ENCODE results near the gene TAS2R60.
"Not testable (repeated sequence)": the region's sequence is repeated elsewhere in the genome, so short reads cannot be mapped to it uniquely, and the experiment has no call there.

The TAS2R60 gene

DNA sequence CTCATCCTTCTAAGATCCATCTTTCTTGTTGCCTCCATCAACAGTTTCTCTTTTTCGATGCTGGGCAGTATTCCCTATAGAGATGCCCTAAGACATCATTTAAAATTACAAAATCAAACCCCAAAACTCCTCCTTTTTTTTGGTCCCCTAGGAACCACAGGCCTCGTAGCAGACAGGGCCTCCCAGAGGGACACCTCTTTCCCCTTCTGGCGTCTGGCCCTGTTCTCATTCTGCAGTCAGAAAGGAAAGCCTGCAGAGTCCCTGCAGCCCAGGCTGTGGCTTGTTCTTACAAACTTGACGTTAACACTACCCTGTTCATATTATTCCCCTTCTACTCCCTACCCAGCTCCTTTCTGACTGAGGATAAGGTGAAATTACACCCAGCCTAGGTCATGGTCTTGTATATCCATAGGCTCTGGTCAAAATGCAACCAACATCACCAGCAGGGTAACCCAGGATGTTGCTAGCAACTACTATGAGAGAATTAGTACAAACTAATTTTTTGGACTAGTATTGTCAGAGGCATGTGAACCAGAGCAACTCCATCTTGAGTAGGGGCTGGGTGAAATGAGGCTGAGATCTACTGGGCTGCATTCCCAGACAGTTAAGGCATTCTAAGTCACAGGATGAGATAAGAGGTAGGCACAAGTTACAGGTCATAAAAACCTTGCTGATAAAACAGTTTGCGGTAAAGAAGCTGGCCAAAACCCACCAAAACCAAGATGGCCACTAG lies 31.1 kb upstream of the TAS2R60 start:
- no peak for DNase-seq

DNA sequence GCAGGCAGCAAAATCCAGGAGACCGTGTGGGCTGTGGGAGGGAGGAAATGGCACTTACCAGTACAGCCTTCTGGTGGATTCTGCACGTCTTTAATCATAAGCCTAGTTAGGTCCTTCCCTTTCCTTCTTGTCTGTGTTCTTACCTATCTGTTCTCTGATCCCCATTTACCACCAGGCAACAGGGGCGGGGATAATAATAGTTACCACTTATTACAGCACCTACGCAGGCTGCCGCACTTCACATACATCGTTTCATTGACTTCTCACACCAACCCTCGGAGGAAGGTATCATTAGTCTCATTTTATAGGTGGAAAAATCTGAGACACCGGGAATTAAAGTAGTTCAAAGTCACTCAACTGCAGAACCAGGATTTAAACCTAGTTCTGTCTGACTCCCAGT lies 30.1 kb upstream of the TAS2R60 start:
- no peak for DNase-seq

DNA sequence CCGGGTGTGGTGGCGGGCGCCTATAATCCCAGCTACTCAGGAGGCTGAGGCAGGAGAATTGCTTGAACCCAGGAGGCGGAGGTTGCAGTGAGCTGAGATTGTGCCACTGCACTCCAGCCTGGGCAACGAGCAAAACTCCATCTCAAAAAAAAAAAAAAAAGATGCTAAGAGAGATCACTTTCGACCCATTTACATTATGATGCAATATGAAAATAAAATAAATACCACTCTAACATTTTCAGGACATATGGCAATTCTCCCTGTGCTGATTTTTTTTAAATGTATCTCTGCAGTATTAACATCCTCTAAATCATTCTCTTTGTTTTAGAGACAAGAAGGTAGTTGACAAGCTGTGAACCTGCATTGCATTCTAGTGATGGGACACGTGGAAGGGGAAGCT lies 28.0 kb upstream of the TAS2R60 start:
- not testable (repeated sequence) for DNase-seq

DNA sequence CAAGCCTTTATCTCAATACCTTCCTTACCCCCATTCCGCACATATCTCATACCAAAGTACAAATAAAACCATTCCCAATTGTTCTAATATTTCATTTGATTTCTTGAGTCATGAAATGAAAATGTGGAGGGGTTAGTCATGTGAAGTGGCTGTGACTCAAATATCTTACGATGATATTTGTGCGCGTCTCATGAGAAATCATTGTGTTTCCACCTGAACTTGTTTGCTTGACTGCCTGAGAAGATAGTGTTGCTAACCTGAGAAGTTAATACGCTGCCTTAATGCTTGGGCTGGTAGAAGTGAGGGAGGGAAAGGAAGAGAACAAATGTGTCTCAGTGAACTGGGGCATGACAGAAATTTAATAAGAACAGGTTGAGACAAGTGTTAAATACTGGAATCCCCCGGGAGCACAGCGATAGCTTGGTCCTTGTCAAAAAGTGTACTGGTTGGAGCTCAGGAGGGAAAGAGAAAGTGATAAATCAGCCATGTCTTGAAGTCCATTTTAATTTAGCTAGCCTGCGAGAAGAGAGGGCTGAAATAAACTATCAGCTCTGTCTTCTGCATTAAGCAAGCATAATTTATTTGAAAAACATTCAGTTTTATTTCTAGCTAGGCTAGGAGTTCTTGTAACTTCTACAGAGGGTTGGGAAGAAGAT lies 27.4 kb upstream of the TAS2R60 start:
- DNase-seq: peak; percentile 69

DNA sequence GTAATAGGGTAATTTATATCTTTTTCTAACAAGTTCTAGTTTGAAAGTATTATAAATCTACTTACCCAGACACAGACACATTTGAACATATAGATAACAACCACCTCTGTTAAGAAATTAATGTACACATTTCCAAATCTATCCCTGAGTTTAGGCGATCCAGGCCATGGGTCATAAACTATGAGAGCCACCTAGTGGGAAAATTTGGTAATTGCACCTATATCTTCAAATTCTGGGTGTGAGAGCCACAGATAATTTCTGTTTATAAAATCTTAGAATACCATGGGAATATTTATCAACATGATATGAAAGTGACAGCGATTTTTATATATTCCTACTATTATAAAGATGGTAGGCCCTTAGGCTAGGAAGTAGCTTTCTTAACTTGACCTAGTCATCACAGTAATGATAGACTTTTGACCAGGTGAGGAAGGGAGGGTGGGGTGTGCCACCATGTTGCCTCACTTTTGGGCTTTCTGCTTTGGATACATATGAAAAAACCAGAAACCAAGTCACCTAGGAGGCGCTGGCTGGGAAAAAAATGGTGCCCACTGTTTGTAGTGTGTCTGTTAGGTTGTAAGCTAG lies 26.6 kb upstream of the TAS2R60 start:
- peak; percentile 72 for DNase-seq

DNA sequence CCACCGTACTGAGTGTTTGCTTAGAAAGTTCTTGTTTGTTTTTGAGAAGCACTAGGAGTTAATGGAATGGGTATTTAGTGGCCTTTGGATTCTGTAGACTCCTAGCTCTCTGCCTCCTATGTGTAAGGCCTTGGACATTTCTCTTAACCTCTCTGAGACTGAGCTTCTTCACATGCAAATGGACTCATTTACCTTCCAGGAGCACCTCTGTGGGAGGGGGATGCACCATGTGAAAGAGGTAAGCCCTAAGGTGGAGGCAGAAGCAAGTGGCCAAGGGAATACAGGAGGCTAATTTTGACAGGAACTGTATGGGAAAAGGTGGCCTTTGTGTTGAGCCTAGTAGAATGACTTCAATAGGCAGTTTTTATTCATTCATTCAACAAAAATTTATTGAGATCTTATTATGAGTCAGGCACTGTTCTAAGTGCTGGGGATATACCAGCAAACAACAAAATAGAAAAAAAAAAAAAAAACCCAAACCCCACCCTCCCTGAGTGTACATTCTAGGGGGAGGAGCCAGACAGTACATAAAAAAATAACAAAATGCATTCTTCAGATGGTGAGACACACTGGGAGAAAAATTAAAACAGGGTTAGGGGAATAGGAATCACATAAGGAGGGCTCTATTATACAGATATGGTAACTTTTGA lies 25.4 kb upstream of the TAS2R60 start:
- DNase-seq: no peak

DNA sequence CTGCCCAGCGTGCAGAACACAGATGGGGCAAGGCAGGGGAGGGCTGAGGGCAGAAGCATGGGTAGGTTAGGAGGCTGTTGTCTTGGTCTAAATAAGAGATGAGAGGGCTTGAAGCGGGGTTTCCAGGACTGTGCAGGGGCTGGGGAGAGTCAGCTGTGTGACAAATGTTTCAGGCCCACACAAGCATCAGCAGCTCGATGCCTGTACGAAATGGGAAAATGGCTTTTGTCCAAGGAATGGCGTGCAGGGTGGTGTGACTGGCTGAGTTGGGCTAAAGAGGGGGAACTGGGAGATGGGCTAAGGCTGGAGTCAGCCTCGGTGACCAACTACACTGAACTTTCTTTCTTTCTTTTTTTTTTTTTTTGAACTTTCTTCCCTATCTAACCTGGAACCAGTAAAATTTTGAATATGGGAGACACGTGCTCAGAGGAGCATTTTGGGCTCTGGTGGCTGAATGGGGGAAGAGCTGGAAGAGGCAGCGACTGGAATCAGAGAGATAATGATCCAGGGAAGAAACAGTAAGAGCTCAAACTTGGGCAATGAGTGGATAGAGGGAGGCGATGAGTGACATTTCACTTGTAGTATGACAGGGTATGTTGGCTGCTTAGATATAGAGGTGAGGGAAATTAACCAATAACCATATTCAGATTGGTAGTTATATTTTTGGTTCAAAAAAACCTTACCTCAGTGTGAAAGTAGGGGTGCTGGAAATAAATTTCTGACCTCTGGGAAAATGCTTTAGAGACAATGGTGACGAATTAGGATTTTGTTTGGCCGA lies 24.4 kb upstream of the TAS2R60 start:
- DNase-seq: no peak

DNA sequence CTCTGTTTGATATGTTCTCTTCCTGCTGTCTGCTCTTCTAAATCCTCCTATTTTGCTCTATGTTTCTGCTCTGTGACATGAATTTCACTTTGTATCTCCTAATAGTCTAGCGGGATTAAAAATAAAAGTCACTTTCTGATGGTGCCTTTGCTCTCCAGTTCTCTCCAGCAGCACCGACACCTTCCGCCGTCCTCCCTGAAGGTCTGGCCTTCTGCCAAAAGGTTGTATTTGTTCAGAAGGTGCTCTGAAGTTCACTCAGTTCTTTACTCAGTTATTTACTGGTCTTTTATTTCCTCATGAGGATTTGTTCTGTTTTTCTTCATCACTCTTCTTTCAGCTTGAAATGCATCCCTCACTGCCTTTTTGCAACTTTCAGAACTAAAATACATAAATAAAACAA lies 23.4 kb upstream of the TAS2R60 start:
- no peak for DNase-seq

DNA sequence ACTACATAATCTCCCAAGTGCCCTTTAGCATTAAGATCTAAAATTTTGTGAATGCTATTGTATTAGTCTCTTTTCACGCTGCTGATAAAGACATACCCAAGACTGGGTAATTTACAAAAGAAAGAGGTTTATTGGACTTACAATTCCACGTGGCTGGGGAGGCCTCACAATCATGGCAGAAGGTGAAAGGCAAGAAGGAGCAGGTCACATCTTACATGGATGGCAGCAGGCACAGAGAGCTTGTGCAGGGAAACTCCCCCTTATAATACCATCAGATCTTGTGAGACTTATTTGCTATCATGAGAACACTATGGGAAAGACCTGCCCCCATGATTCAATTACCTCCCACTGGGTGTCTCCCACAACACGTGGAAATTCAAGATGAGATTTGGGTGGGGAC lies 22.6 kb upstream of the TAS2R60 start:
- DNase-seq: not testable (repeated sequence)

DNA sequence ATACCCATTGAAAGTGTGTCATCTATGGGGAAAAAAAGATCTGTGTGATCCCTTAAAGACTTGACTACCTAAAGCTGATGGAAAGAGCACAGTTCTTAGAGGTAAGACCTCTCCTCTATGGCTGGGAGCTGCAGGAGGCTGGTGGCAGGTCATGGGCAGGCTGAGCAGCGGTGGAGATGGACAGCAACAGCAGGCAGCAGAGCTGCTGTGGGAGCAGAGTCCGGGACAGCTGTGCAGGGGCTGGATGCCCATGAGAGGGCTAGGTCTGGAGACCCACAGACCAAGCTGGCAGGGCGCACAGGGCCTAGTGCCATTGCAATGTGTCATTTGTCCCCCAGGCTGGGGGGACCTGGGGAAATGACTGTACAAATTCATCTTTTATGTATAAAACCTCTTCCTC lies 21.2 kb upstream of the TAS2R60 start:
- DNase-seq: no peak

DNA sequence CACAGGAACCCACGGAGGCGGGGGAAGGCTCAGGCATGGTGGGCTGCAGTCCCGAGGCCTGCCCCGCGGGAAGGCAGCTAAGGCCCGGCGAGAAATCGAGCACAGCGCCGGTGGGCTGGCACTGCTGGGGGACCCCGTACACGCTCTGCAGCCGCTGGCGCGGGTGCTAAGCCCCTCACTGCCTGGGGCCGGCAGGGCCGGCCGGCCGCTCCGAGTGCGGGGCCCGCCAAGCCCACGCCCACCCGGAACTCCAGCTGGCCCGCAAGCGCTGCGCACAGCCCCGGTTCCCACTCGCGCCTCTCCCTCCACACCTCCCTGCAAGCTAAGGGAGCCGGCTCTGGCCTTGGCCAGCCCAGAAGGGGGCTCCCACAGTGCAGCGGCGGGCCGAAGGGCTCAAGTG lies 18.8 kb upstream of the TAS2R60 start:
- not testable (repeated sequence) for DNase-seq

DNA sequence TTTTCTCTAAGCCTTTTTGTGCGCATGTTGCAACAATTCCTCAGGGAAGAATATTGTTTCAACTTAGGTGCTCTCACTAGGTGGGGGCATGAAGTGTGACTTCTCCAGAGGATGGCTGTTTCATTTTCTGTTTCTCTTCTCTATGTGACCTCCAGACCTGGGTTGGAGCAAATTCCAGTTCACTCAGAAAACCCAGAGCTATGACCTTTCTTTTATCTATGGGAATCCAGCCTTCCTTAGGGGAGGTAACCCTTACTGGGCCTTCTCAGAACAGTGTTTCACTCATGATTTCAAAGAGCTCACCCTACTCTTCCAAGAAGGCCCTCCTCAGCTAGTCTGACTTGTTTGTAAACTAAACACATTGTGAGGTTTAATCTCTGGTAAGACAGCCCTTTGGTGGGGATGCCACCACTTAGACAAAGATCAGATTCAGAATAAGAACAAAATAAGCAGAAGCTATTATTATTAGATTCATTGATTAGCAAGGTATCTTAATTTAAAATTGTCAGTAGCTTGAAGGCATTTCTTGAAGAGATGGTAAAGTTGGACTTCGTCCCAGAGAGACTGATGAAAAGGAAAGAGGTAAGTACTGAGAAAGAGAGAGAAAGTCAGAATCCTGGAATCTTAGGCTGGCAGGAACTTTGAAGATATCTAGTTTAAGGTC lies 16.6 kb upstream of the TAS2R60 start:
- no peak for DNase-seq

DNA sequence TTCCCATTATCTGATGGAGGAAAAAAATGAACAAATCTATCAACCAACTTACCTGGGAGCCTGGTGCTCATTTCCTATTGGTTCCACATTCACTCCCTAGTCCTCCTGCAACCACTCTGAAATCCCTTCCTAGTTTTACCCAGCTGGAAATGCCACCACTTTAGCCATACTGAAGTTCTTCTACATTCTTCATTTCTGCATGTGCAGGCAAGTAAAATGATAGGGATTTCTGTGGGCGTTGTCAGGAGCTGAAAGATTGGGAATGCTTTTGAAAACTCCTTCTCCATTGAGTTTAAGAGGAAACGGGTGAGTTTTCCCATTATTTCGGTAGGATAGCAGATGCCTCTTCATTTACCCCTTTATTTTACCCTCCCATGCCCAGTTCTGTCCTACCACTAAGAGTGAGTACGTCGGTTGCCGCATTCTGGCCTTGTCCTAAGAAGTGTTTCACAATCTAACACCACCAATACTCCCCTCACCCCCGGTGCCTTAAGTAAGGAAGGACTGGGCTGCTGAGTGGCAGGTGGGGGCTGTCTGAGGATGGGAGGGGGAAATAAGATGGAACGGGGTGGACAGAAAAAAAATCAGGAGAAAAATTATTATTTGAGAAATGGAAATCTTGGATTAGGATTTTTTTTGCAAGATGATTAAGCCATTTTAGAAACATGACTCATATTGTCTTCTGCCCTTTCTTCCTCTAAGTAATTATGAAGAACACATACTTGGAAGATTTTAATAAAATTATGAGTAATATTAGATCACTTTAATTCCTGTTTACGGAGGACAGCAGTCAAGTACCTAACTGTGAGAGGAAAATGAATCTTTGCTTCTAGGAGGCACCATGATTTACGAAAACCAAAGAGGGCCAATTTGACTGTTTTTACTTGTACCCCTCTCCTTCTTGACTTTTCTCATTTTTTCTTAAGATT lies 13.2 kb upstream of the TAS2R60 start:
- DNase-seq: no peak

DNA sequence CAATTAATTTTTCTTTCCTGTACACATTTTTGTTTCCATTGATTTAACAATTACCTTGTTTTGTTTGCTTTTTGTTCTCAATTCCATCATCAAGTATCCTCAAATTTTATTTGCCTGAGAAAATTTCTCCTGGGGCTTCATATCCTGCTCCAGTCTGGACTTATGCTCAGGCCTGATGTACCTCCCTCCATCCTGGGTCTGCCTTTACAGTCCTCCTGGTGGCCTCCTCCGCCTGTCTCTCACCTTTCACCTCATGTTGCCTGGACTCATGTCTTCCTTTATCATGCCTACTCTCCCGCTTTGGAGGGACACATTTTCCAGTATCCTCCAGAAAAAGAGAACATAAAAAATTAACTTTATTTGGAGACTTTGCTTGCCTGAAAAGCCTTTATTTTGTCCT lies 12.1 kb upstream of the TAS2R60 start:
- DNase-seq: no peak

DNA sequence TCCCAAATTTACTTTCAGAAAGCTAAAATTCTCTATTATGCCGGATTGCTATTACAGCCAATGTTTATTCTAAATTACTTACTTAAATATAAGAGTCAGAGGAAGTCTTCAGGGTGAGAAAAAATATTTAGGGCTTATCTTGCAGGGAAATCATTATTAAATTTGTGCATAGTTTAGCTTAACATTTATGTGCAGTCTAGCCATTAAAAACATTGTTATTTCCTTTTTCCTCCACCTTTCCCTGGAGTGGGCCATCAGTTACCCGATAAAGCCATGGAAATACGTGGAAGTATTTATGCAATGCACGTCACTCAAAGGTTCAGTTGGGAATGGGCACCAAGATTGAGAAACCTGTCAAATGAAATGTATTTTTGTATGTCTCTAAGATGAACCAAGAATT lies 9.5 kb upstream of the TAS2R60 start:
- DNase-seq: no peak

DNA sequence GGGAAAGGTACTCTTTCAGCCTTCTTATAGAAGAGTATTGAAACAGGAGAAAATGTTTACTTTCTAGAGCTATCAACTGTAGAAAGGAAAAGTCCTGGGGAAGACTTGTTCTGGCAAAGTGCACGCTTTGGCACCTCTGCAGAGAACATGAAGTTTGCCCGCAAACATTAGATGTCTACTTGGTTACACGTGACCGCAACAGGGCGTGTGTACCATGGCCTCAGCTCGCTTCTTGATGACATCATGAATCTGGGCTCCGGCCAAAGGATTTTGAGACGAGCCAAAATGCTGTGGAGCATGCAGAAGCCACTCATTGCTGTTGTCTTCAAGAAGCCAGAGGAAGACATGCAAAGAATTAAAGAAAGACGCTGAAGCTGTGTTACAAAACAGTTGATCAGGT lies 8.6 kb upstream of the TAS2R60 start:
- DNase-seq: no peak

DNA sequence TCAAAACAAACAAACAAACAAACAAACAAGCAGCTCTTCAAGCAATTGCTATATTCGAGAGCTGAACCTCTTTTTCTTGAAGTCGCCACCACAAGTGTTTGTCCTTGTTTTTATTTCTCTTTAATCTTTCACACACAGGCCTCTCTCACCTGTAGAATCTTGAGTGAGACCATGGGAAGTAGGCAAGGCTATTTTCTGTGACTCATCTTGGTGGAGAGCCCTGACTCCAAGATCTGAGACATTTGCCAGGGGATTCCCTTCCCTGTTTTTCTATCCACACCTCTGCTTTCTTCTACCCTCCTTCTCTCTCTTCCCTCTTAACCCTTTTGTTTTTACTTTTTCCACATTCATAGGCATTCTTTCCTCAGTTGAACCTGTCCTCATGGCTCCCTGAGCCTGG lies 8.0 kb upstream of the TAS2R60 start:
- DNase-seq: no peak

DNA sequence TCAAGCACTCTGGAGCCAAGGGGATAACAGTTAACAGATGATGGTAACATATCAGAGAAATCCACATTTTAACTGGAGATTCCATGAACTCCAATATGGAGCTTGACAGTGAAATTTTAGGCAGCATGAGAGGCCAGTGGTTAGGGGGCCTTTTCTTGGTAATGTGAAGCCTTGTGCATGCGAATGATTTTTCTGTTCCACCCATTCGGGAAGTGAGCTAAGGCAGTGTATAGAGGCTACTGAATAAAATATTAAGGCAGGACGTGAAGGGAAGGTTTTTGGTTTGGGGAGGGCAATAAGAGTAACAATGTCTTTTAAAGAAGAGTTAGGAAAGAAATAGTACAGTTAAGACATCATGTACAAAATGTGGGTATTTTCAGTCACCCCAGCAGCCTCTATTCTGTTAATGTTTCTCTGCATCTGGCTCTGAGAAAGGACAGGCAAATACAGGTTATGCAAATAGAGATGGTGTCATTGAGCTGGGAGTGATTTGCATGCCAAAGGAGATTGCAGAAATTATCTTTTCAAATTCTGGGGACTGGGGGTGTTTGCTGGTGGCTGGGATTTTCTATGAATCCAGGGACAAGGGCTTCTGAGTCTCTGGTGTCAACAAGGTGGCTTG lies 6.8 kb upstream of the TAS2R60 start:
- DNase-seq: no peak

DNA sequence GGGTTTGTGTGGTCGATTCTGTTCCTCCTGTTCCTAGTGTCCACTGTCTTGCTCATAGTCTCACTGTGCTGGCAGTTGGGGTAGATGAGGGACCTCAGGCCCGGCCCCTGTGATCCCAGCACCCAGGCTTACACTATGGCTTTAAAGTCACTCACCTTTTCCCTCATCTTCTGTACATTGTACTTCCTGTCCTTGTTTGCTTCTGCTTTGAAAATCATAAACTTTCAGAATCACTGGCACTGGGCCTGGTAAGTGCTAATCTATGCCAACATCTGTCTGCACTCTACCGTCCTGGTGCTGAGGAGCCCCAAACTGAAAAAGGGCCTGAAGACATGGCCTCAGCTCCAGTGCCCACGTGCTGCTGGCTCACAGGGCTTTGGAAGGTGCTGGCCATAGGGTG lies 5.7 kb upstream of the TAS2R60 start:
- no peak for DNase-seq

DNA sequence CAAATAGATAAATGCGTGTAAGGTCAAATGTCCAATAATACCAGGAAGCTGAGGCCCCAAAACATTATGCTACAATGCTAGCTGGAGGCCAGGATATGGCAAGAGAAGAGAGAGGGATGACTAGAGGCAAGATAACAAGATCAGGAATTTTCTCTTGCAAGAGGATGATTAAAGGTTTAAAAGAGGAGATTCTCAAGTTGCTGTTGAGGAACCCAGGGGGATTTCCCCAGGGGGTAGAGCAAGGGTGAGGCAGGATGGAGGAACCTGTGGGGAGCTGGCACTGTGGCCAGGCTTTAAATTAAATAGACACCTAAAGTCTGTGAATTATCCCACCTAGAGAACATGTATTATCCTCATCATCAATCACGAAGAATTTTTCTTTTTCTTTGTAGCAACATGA lies 3.4 kb upstream of the TAS2R60 start:
- DNase-seq: no peak
